Measurements from ENCODE around the gene UPK1A. TPM values are rescaled to one million over a fixed set of nuclear protein-coding genes. Genes with fewer than 3 reads are reported as not detected.

UPK1A gene
- total and polyA plus RNA-seq, 2 of the 8 experiments (the other 6 are each of a cell fraction or from before 2014, with no cell fraction given) = 0.56 to 9.9 TPM

DNA sequence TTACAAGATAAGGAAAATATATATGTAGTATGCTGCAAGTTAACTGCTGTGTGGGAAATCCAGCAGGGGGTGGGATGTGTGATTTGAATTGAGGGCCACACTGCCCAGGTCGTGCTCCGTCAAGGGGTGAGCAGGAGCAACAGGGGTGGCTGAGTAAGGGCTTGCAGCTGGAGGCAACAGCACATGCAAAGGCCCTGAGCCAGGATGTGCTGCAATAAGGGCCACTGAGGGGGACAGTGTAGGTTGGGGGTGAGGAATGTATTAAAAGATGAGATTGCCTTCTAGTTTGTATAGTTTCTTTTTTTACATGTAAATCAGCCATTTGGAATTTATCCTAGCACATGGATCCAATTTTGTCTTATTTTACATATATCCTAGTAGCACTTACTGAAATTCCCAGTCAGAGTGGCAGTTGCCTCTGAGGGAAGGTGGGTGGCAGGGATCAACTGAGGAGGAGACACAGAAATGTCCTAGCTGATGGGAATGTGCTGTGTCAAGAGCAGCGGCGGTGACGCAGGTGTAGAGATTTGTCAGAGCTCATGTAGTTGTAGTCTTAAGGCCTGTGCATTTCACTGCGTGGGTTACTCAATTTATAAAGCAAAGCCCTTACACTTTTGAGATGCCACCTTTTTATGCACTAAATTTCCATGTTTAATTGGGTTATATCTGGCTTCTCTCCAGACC is 42.8 kb upstream of the UPK1A start:
- Histone ChIP-seq H4K5ac (ENCODE audit: insufficient read length, low read depth, low read length) (no peak overlapping the region), H3K4me2 (ENCODE audit: insufficient read depth in 1 of 2, low read depth in 2 of 2, low read length in 2 of 2) (no peak overlapping the region), H3K36me3 (ENCODE audit: control insufficient read depth in 2 of 4, insufficient read depth in 4 of 4, low read length in 3 of 4) (peaks cover 2 to 7% (median 5%) of the 10 kb centered on the region in 4 experiments; a peak in 3 of 8 replicates), H3K9ac (replicated peaks in 1 of 4; ENCODE audit: extremely low read depth in 1 of 4, low read depth in 3 of 4, low read length in 3 of 4) (no peak overlapping the region), H2BK15ac (ENCODE audit: low read length) (no peak overlapping the region), H2AFZ (ENCODE audit: low read length) (no peak overlapping the region), H3K4me3 (ENCODE audit: extremely low read depth in 1 of 4, insufficient read depth in 2 of 4, low read depth in 3 of 4, low read length in 4 of 4) (no peak overlapping the region), H2BK12ac (ENCODE audit: low read depth, low read length) (no peak overlapping the region), H4K8ac (ENCODE audit: extremely low read depth, insufficient read depth, low read length) (no peak overlapping the region), H3K56ac (replicated peaks; ENCODE audit: insufficient read length, low read depth, low read length) (no peak overlapping the region), H3K23ac (ENCODE audit: insufficient read length) (no peak overlapping the region), H3K27ac (ENCODE audit: low read depth, low read length) (no peak overlapping the region), H3K4ac (replicated peaks; ENCODE audit: insufficient read length, low read depth, low read length) (no peak overlapping the region), H3K27me3 (replicated peaks in 1 of 4; ENCODE audit: control insufficient read depth in 3 of 4, extremely low read depth in 1 of 4, insufficient read depth in 3 of 4, low read length in 3 of 4) (no peaks in the 10 kb centered on the region), H2BK120ac (replicated peaks; ENCODE audit: low read depth, low read length) (no peak overlapping the region), H3K9me3 (ENCODE audit: insufficient read depth in 2 of 2, low read depth in 1 of 2, low read length in 1 of 2) (no peaks in the 10 kb centered on the region), H3K23me2 (ENCODE audit: low read depth, low read length) (peaks cover 4% of the 10 kb centered on the region), H4K20me1 (replicated peaks in 1 of 2; ENCODE audit: control insufficient read depth in 1 of 2, insufficient read depth in 2 of 2, low read length in 2 of 2) (peaks cover 0 to 4% of the 10 kb centered on the region in 2 experiments), H3K14ac (ENCODE audit: insufficient read length) (no peak overlapping the region), H4K91ac (replicated peaks; ENCODE audit: insufficient read length, low read length) (no peak overlapping the region), H3K18ac (ENCODE audit: extremely low read depth, low read length) (no peak overlapping the region), H3K79me2 (ENCODE audit: control insufficient read depth in 1 of 2, insufficient read depth in 2 of 2, low read length in 2 of 2) (no peaks in the 10 kb centered on the region), H2BK20ac (ENCODE audit: low read length) (no peak overlapping the region), H3K79me1 (ENCODE audit: low read depth, low read length) (no peaks in the 10 kb centered on the region), H3K4me1 (replicated peaks in 1 of 4; ENCODE audit: control insufficient read depth in 3 of 4, insufficient read depth in 4 of 4, low read length in 3 of 4) (peaks cover 0 to 4% (median 1%) of the 10 kb centered on the region in 4 experiments; a peak in 2 of 7 replicates), H2BK5ac (ENCODE audit: low read depth, low read length) (no peak overlapping the region), H2AK5ac (ENCODE audit: low read depth, low read length) (no peak overlapping the region)
- POLR2A ChIA-PET (ENCODE audit: partially characterized antibody) = interaction anchor here (0.7 to 2.7 kb wide), 7 partner anchors 11 to 113 kb away, joined by 3 to 13 read pairs (median 3); partner anchors contain the start of genes COX6B1 and HAUS5
- FAIRE-seq (no peak), DNase-seq (ENCODE audit: low read depth in 1 of 2, low spot score in 2 of 2) (no peak)
- 92% methylated on average over 6 of the region's 6 CpGs; no CpG with 5 or more reads in 1 of the 2 experiments for WGBS, 2 experiments (ENCODE audit: extremely low coverage in 1 of 2, insufficient coverage in 1 of 2, insufficient read length in 1 of 2, insufficient replicate concordance in 2 of 2, low coverage in 1 of 2, low lambda C conversion rate in 2 of 2, missing lambda C conversion rate in 1 of 2)
- CTCF ChIA-PET (ENCODE audit: partially characterized antibody) = interaction anchor here (0.6 to 3.6 kb wide), 7 partner anchors 11 to 469 kb away, joined by 3 to 14 read pairs (median 3); partner anchors contain the start of genes FXYD5 and HAUS5
- TF ChIP-seq EGR1 (IDR thresholded peaks at IDR 0.05; ENCODE audit: borderline replicate concordance, low read depth, low read length) (no peak), SIX5 (IDR thresholded peaks at IDR 0.05; ENCODE audit: low read depth, low read length) (no peak), HDAC2 (IDR thresholded peaks at IDR 0.05; ENCODE audit: borderline replicate concordance in 1 of 2, low read depth in 2 of 2, low read length in 2 of 2) (no peak), SRF (IDR thresholded peaks at IDR 0.05; ENCODE audit: low read depth, low read length) (no peak), EP300 (IDR thresholded peaks at IDR 0.05; ENCODE audit: borderline replicate concordance in 1 of 2, low read depth in 2 of 2, low read length in 2 of 2) (no peak), CBX5 (IDR thresholded peaks at IDR 0.05; ENCODE audit: low read depth, low read length) (no peak)

All from H1 (cell line).